Esophagus muscularis mucosa (tissue), 4 donors: ENCODE measurements around the gene LMOD3. TPM values are rescaled to one million over a fixed set of nuclear protein-coding genes. Genes with fewer than 3 reads are reported as not detected.

Source experiments
- DNase-seq: peaks from one replicate; pipeline ENCODE4 v3.0.0-alpha.2; 2017; ENCODE audit errors: extremely low spot score
- H3K27ac ChIP-seq, 4 donors: fragments of 200-600 bp; sonication (generic); replicated peaks in 1 of 4; 1 replicate in 3 of 4; 2 replicates in 1 of 4; pipeline ENCODE4 v1.5.1; 2016 to 2019; ENCODE audit warnings: mild to moderate bottlenecking in 1 of 4
- H3K27me3 ChIP-seq, 4 donors: fragments of 200-600 bp; sonication (generic); one replicate each; pipeline versions ENCODE4 v1.5.1 to v1.6.0; 2016 to 2019
- H3K36me3 ChIP-seq, 4 donors: fragments of 200-600 bp; sonication (generic); one replicate each; pipeline ENCODE4 v1.5.1; 2016 to 2019
- H3K4me1 ChIP-seq, 4 donors: fragments of 200-600 bp; sonication (generic); one replicate each; pipeline ENCODE4 v1.5.1; 2016 to 2019
- H3K4me3 ChIP-seq, 4 donors: fragments of 200-600 bp; sonication (generic); 1 replicate in 2 of 4; 2 replicates in 2 of 4; pipeline ENCODE4 v1.5.1; 2016 to 2019; ENCODE audit warnings: mild to moderate bottlenecking in 4 of 4, moderate library complexity in 1 of 4
- H3K9me3 ChIP-seq, 4 donors: fragments of 200-600 bp; sonication (generic); 1 replicate in 3 of 4; 2 replicates in 1 of 4; pipeline ENCODE4 v1.5.1; 2016 to 2019
- EP300 ChIP-seq: sonication (generic); formaldehyde crosslinking; IDR thresholded peaks from one replicate; pipeline ENCODE4 v1.6.1; 2017; ENCODE audit warnings: antibody characterized with exemption
- POLR2A ChIP-seq: fragments of 450-650 bp; IDR thresholded peaks from one replicate; pipeline ENCODE4 v1.6.1; 2017; ENCODE audit warnings: antibody characterized with exemption, moderate library complexity, mild to moderate bottlenecking, low read depth
- POLR2AphosphoS5 ChIP-seq, 2 donors: sonication (generic); formaldehyde crosslinking; IDR thresholded peaks; one replicate each; pipeline ENCODE4 v1.6.1; 2017; ENCODE audit warnings: antibody characterized with exemption in 2 of 2
- WGBS: methylation state at CpG from one replicate; pipeline ENCODE4 v1.1.5; 2018; 5-methylcytosine and 5-hydroxymethylcytosine counted together
- intact Hi-C: fragments of 100-400 bp; cut with DNase I; formaldehyde crosslinking; loops from one replicate; pipeline ENCODE4 v1.15.1; 2023
- total RNA-seq, 4 donors: library from RNA; depleted of rRNA; stranded (reverse); fragments of >200 nt; gene quantifications; one replicate each; pipeline versions ENCODE4 v1.1.0 to v1.2.1, GENCODE V29; 2016
- TF ChIP-seq, protein P1 (sequence below), 3 experiments: fragments of 200-600 bp in 2 of 3; fragments of 450-650 bp in 1 of 3; sonication (generic) in 2 of 3; IDR thresholded peaks; one replicate each; pipeline ENCODE4 v1.5.1; 2017 to 2019; ENCODE audit warnings: antibody characterized with exemption in 3 of 3, mild to moderate bottlenecking in 2 of 3, moderate library complexity in 1 of 3

The LMOD3 gene
- total RNA-seq, 4 donors from 2014 or later: 0.50 to 2.9 (median 1.3) TPM

DNA sequence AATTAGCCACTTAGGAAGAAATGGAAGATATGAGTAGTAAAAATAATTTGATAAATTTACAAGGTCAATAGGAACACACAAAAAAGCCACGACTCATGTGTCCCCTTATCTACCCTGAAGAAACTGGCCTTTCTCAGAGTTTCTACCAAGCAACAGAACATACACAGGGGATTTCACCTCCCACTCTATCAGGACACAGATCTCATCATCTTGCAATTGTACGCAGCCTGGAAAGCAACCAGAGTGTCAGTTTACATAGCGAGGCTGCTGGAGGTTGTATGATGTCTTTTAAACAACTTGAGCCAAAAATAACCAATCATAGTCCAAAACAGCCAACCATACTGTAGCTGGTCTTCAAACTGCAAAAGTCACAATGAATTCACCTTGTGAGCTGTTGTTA lies 19.7 kb upstream of the LMOD3 start:
- H3K4me1 ChIP-seq: peaks cover 0 to 24% (median 13%) of the 10 kb centered on the region in 4 donors
- no peak for TF ChIP-seq EP300
- TF ChIP-seq POLR2AphosphoS5 (IDR thresholded peaks at IDR 0.05): no peak
- TF ChIP-seq, protein P1, sequence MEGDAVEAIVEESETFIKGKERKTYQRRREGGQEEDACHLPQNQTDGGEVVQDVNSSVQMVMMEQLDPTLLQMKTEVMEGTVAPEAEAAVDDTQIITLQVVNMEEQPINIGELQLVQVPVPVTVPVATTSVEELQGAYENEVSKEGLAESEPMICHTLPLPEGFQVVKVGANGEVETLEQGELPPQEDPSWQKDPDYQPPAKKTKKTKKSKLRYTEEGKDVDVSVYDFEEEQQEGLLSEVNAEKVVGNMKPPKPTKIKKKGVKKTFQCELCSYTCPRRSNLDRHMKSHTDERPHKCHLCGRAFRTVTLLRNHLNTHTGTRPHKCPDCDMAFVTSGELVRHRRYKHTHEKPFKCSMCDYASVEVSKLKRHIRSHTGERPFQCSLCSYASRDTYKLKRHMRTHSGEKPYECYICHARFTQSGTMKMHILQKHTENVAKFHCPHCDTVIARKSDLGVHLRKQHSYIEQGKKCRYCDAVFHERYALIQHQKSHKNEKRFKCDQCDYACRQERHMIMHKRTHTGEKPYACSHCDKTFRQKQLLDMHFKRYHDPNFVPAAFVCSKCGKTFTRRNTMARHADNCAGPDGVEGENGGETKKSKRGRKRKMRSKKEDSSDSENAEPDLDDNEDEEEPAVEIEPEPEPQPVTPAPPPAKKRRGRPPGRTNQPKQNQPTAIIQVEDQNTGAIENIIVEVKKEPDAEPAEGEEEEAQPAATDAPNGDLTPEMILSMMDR (IDR thresholded peaks at IDR 0.05): no peak
- TF ChIP-seq POLR2A: no peak
- H3K36me3 ChIP-seq: no peaks in the 10 kb centered on the region
- H3K27me3 ChIP-seq: no peaks in the 10 kb centered on the region
- H3K27ac ChIP-seq: no peak overlapping the region
- H3K4me3 ChIP-seq: no peak overlapping the region
- no peaks in the 10 kb centered on the region for H3K9me3 ChIP-seq
- intact Hi-C loops: no loop called here
- 11% methylated on average over 3 of the region's 3 CpGs for WGBS
- no peak for DNase-seq

DNA sequence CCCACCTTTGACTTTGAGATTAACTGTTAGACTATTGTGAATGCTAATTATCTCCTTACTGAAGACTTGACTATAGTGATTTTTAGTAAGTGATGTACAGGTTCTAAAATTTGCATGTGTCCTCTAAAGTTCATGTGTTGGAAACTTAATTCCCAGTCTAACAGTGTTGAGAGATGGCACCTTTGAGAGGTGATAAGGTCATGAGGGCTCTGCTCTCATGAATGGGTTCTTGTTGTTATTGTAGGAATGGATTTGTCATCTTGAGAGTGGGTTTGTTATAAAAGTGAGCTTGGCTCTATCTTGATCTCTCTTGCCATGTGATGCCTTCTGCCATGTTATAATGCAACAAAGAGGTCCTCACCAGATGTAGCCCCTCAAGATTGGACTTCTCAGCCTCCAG lies 18.9 kb upstream of the LMOD3 start:
- no peak overlapping the region for H3K4me3 ChIP-seq
- peaks cover 0 to 24% (median 13%) of the 10 kb centered on the region in 4 donors for H3K4me1 ChIP-seq
- H3K9me3 ChIP-seq: no peaks in the 10 kb centered on the region
- no peak overlapping the region for H3K27ac ChIP-seq
- DNase-seq: no peak
- H3K27me3 ChIP-seq: no peaks in the 10 kb centered on the region
- intact Hi-C loops: no loop called here
- H3K36me3 ChIP-seq: no peaks in the 10 kb centered on the region
- no peak for TF ChIP-seq POLR2AphosphoS5 (IDR thresholded peaks at IDR 0.05)
- TF ChIP-seq, protein P1 (IDR thresholded peaks at IDR 0.05): no peak

DNA sequence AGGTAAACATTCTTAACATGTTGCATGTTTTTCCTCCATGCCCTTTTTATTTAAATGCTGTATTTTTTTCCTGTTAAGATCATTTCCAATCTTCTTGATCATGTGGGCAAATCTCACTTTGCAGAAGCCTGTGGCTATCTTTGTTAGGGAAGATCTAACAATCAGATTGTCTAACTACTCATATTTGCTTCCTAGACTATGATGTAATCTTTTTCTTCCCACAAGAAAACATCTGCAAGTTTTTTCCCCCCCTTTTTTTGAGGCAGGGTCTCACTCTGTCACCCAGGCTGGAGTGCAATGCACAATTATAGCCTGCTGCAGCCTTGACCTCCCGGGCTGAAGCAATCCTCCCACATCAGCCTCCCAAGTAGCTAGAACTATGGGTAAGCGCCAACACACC lies 15.0 kb upstream of the LMOD3 start:
- Histone ChIP-seq H3K4me1 (peaks cover 0 to 7% (median 6%) of the 10 kb centered on the region in 4 donors), H3K4me3 (no peak overlapping the region), H3K9me3 (no peaks in the 10 kb centered on the region), H3K27ac (no peak overlapping the region), H3K36me3 (no peaks in the 10 kb centered on the region), H3K27me3 (no peaks in the 10 kb centered on the region)
- no peak for DNase-seq
- intact Hi-C loops: no loop called here
- WGBS: 96% methylated on average over 2 of the region's 2 CpGs
- TF ChIP-seq POLR2AphosphoS5 (IDR thresholded peaks at IDR 0.05) (no peak), POLR2A (no peak), EP300 (no peak)
- TF ChIP-seq, protein P1 (IDR thresholded peaks at IDR 0.05): no peak

DNA sequence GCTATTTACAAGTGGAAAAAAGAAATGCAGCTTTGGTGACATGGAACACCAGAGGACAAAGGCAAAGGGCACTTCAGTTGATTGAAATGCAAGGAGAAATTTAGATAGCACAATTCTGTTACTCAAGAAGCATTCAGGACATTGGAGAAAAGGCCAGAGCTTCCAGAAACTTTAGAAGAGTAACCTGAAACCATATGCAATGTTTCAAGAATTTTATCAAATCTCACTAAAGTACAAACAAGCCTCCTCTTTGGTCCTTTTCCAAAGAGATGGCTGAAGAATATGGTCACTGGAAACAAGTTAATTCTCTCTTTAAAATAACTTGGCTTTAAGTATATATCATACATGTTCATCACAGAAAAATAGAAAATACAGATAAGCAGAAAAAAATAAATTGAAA lies 14.6 kb upstream of the LMOD3 start:
- no peaks in the 10 kb centered on the region for H3K36me3 ChIP-seq
- H3K9me3 ChIP-seq: no peaks in the 10 kb centered on the region
- no peaks in the 10 kb centered on the region for H3K27me3 ChIP-seq
- no peak overlapping the region for H3K4me3 ChIP-seq
- intact Hi-C loops: no loop called here
- TF ChIP-seq, protein P1 (IDR thresholded peaks at IDR 0.05): no peak
- TF ChIP-seq EP300 (no peak), POLR2A (no peak), POLR2AphosphoS5 (IDR thresholded peaks at IDR 0.05) (no peak)
- H3K27ac ChIP-seq: no peak overlapping the region
- H3K4me1 ChIP-seq: peaks cover 0 to 3% (median 1%) of the 10 kb centered on the region in 4 donors
- DNase-seq: no peak

- H3K4me1 ChIP-seq: no peaks in the 10 kb centered on the region
- TF ChIP-seq EP300 (no peak), POLR2AphosphoS5 (IDR thresholded peaks at IDR 0.05) (no peak), POLR2A (no peak)
- TF ChIP-seq, protein P1 (IDR thresholded peaks at IDR 0.05): no peak
- no peak overlapping the region for H3K27ac ChIP-seq
- H3K4me3 ChIP-seq: no peak overlapping the region
- DNase-seq: no peak
- H3K9me3 ChIP-seq: no peaks in the 10 kb centered on the region
- H3K36me3 ChIP-seq: no peaks in the 10 kb centered on the region
- intact Hi-C loops: no loop called here
- H3K27me3 ChIP-seq: no peaks in the 10 kb centered on the region
These were observed 8.3 kb upstream of the LMOD3 start for GRCh38 chr3:69130689-69131088.
